HL-60 (cell line): ENCODE results near the gene CPD.

Source experiments
- DNase-seq, 2 experiments: peaks; one replicate each; pipeline ENCODE4 v3.0.0-alpha.2; 2010 to 2020; ENCODE audit warnings: low read depth in 1 of 2, low spot score in 1 of 2
- H3K27ac ChIP-seq: fragments of 250-450 bp; sonication (Bioruptor Pico); replicated peaks from 2 replicates; pipeline ENCODE4 v1.5.1; 2020; ENCODE audit warnings: mild to moderate bottlenecking, moderate library complexity
- H3K27me3 ChIP-seq: fragments of 250-450 bp; sonication (Bioruptor Pico); 2 replicates; pipeline ENCODE4 v1.5.1; 2021; ENCODE audit warnings: mild to moderate bottlenecking, moderate library complexity; ENCODE audit not compliant: insufficient read depth, poor library complexity, severe bottlenecking
- H3K4me3 ChIP-seq: replicated peaks from 2 replicates; pipeline ENCODE4 v1.5.1; 2011; ENCODE audit warnings: mild to moderate bottlenecking, control low read depth, low read length; ENCODE audit not compliant: insufficient read depth
- GABPA ChIP-seq: IDR thresholded peaks from 2 replicates; pipeline ENCODE4 v1.6.1; 2012; ENCODE audit warnings: low read depth
- POLR2AphosphoS5 ChIP-seq: IDR thresholded peaks from 2 replicates; pipeline ENCODE4 v1.6.1; 2012; ENCODE audit warnings: low read depth
- SPI1 ChIP-seq: IDR thresholded peaks from 2 replicates; pipeline ENCODE4 v1.6.1; 2012; ENCODE audit warnings: low read depth, mild to moderate bottlenecking, borderline replicate concordance
- TF ChIP-seq, protein P1 (sequence below): IDR thresholded peaks from one replicate; pipeline ENCODE4 v1.5.1; 2011; ENCODE audit warnings: low read length, control low read depth, inconsistent platforms; ENCODE audit not compliant: insufficient read depth
- TF ChIP-seq, protein P2 (sequence below): IDR thresholded peaks from 2 replicates; pipeline ENCODE4 v1.6.1; 2012; ENCODE audit warnings: low read depth; ENCODE audit not compliant: insufficient replicate concordance

Gene CPD

DNA sequence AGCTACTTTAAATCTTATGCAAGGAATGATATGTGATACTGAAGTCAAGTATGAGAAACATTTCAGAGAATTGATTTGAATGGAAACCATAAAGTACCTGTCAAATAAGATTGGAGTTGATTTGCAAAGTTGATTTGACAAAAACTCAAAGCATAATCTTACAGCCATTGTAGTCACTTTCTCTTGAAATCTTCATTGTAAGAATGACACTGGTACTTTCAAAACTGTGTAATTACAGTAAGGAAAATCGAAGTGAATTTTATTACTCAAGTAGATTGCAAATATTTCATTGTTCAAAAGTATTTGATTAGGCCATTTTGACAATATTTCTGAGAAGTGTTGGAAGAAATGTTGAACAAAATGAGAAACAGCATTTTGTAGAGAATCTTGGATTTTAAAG lies 3.6 kb downstream of the CPD start:
- no peak for DNase-seq
- Histone ChIP-seq H3K27me3 (no peaks in the 10 kb centered on the region), H3K4me3 (peak overlapping the region; percentile 74), H3K27ac (no peak overlapping the region)
- TF ChIP-seq, protein P1, sequence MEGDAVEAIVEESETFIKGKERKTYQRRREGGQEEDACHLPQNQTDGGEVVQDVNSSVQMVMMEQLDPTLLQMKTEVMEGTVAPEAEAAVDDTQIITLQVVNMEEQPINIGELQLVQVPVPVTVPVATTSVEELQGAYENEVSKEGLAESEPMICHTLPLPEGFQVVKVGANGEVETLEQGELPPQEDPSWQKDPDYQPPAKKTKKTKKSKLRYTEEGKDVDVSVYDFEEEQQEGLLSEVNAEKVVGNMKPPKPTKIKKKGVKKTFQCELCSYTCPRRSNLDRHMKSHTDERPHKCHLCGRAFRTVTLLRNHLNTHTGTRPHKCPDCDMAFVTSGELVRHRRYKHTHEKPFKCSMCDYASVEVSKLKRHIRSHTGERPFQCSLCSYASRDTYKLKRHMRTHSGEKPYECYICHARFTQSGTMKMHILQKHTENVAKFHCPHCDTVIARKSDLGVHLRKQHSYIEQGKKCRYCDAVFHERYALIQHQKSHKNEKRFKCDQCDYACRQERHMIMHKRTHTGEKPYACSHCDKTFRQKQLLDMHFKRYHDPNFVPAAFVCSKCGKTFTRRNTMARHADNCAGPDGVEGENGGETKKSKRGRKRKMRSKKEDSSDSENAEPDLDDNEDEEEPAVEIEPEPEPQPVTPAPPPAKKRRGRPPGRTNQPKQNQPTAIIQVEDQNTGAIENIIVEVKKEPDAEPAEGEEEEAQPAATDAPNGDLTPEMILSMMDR, result no peak
- no peak for TF ChIP-seq POLR2AphosphoS5
- TF ChIP-seq, protein P2, sequence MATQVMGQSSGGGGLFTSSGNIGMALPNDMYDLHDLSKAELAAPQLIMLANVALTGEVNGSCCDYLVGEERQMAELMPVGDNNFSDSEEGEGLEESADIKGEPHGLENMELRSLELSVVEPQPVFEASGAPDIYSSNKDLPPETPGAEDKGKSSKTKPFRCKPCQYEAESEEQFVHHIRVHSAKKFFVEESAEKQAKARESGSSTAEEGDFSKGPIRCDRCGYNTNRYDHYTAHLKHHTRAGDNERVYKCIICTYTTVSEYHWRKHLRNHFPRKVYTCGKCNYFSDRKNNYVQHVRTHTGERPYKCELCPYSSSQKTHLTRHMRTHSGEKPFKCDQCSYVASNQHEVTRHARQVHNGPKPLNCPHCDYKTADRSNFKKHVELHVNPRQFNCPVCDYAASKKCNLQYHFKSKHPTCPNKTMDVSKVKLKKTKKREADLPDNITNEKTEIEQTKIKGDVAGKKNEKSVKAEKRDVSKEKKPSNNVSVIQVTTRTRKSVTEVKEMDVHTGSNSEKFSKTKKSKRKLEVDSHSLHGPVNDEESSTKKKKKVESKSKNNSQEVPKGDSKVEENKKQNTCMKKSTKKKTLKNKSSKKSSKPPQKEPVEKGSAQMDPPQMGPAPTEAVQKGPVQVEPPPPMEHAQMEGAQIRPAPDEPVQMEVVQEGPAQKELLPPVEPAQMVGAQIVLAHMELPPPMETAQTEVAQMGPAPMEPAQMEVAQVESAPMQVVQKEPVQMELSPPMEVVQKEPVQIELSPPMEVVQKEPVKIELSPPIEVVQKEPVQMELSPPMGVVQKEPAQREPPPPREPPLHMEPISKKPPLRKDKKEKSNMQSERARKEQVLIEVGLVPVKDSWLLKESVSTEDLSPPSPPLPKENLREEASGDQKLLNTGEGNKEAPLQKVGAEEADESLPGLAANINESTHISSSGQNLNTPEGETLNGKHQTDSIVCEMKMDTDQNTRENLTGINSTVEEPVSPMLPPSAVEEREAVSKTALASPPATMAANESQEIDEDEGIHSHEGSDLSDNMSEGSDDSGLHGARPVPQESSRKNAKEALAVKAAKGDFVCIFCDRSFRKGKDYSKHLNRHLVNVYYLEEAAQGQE, result no peak
- TF ChIP-seq GABPA, result no peak
- TF ChIP-seq SPI1, result no peak

DNA sequence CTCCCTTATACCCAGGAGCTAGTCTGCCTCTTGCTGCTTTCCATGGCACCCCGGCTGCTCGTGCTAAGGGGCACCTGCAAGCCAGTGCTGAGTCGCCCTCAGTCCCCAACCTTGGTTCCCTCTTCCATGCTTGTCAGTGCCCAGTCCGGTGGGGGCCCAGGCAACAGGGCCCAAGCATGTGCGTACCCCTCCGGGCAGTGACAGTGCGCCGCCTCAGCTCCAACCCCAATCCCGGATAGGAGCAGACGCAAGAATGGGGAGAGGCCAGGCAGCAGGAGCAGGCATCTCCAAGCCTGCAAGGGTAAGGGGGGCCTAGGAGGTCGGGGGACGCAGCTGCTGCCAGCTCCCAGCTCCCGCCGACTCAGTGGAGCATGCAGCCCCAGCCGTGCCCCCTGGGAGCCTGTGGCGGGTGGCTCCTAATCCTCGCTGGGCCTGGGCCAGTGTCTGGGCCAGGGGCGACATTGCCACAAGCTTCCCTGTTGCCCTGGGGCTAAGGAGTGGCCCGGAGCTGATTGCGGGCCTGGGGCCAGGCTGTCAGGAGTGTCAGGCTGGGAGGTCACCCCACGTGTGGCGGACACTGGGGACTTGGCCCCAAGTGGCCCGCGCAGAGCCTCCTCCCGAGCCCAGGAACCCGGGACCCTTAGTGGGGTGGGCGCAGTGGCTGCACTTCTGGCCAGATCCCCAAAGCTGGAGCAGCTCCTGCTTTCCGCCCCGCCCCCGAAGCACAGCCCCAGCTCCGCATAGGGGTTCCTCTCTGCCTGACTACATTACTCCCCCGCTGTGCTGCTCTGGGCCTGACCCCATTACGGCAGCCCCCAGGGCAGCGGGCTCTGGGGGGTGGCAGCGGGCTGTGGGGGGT lies 9.8 kb downstream of the CPD start:
- TF ChIP-seq, protein P2, result no peak
- TF ChIP-seq, protein P1, result no peak
- TF ChIP-seq SPI1 (no peak), POLR2AphosphoS5 (no peak)

DNA sequence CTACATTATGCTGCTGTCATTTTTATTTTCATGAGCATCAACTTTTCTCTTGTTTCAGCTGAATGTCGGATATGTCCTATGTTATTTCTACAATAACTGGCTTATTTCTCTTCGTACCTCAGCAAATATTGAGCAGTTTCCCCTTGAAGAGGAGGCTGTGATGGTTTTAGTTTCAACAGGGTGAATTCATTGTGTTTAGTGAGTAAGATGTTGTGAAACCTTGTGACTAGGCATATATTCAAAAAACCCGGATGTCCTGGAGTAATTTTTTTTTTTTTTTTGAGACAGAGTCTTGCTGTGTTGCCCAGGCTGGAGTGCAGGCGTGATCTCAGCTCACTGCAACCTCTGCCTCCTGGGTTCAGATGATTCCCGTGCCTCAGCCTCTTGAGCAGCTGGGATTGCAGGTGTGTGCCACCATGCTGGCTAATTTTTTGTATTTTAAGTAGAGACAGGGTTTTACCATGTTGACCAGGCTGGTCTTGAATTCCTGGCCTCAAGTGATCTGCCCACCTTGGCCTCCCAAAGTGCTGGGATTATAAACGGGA lies 11.1 kb downstream of the CPD start:
- Histone ChIP-seq H3K27me3 (no peaks in the 10 kb centered on the region), H3K4me3 (no peak overlapping the region), H3K27ac (peak overlapping the region; percentile 27)
- DNase-seq, result no peak
- TF ChIP-seq, protein P2, result no peak
- TF ChIP-seq, protein P1, result no peak
- TF ChIP-seq GABPA, result no peak
- TF ChIP-seq POLR2AphosphoS5, result no peak
- TF ChIP-seq SPI1, result no peak

More for the DNA sequence above, 9.8 kb downstream of the CPD start:
- no peak for DNase-seq
- H3K4me3 ChIP-seq, result no peak overlapping the region
- no peaks in the 10 kb centered on the region for H3K27me3 ChIP-seq
- no peak overlapping the region for H3K27ac ChIP-seq
